Upper lobe of right lung (tissue), 1 donor: ENCODE data around the gene PRKCE. TPM values are rescaled to one million over a fixed set of nuclear protein-coding genes. Genes with fewer than 3 reads are reported as not detected.

Source experiments
- ATAC-seq: fragments of 200-7000 bp; cut with Tn5 transposase; one replicate; pipeline ENCODE4 v1.9.1; 2020; ENCODE audit warnings: mild to moderate bottlenecking, moderate library complexity
- DNase-seq: peaks from one replicate; pipeline ENCODE4 v3.0.0-alpha.2; 2020
- H3K27ac ChIP-seq: fragments of 200-600 bp; one replicate; pipeline ENCODE4 v1.8.0; 2022
- H3K27me3 ChIP-seq: fragments of 200-600 bp; one replicate; pipeline ENCODE4 v1.8.0; 2022; ENCODE audit warnings: mild to moderate bottlenecking
- H3K36me3 ChIP-seq: fragments of 200-600 bp; one replicate; pipeline ENCODE4 v1.8.0; 2022
- H3K4me1 ChIP-seq: fragments of 200-600 bp; one replicate; pipeline ENCODE4 v1.8.0; 2022
- H3K4me3 ChIP-seq: fragments of 200-600 bp; one replicate; pipeline ENCODE4 v1.8.0; 2022; ENCODE audit warnings: mild to moderate bottlenecking
- H3K9me3 ChIP-seq: fragments of 200-600 bp; one replicate; pipeline ENCODE4 v1.8.0; 2022
- intact Hi-C: fragments of 100-400 bp; cut with DNase I; formaldehyde crosslinking; loops from one replicate; pipeline ENCODE4 v1.11.0; 2022
- total RNA-seq: library from RNA; stranded (reverse); fragmentation: NEBNext Ultra II Directional; extraction: Animal tissue kit (Norgen Biotek cat#: 25700); gene quantifications from one replicate; pipeline ENCODE4 v1.2.1, GENCODE V29; 2021
- TF ChIP-seq, protein P1 (sequence below): fragments of 200-600 bp; IDR thresholded peaks from one replicate; pipeline ENCODE4 v1.8.0; 2022; ENCODE audit warnings: antibody characterized with exemption
- donor health status: DM: no; HTN: yes; CAD: no; lungs with severe emphysema.

Gene PRKCE
- total RNA-seq, 1 donor from 2014 or later: 65.6 TPM

- Histone ChIP-seq H3K36me3 (no peaks in the 10 kb centered on the region), H3K9me3 (no peaks in the 10 kb centered on the region), H3K4me3 (no peak overlapping the region), H3K27ac (peak overlapping the region; percentile 70), H3K4me1 (peaks cover 20% of the 10 kb centered on the region), H3K27me3 (no peaks in the 10 kb centered on the region)
- ATAC-seq (peak; percentile 86), DNase-seq (peak; percentile 73)
- TF ChIP-seq, protein P1, sequence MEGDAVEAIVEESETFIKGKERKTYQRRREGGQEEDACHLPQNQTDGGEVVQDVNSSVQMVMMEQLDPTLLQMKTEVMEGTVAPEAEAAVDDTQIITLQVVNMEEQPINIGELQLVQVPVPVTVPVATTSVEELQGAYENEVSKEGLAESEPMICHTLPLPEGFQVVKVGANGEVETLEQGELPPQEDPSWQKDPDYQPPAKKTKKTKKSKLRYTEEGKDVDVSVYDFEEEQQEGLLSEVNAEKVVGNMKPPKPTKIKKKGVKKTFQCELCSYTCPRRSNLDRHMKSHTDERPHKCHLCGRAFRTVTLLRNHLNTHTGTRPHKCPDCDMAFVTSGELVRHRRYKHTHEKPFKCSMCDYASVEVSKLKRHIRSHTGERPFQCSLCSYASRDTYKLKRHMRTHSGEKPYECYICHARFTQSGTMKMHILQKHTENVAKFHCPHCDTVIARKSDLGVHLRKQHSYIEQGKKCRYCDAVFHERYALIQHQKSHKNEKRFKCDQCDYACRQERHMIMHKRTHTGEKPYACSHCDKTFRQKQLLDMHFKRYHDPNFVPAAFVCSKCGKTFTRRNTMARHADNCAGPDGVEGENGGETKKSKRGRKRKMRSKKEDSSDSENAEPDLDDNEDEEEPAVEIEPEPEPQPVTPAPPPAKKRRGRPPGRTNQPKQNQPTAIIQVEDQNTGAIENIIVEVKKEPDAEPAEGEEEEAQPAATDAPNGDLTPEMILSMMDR: no peak
- intact Hi-C loops: no loop called here
Measured at GRCh38 chr2:45992021-45992740, 340.7 kb downstream of the PRKCE start.

DNA sequence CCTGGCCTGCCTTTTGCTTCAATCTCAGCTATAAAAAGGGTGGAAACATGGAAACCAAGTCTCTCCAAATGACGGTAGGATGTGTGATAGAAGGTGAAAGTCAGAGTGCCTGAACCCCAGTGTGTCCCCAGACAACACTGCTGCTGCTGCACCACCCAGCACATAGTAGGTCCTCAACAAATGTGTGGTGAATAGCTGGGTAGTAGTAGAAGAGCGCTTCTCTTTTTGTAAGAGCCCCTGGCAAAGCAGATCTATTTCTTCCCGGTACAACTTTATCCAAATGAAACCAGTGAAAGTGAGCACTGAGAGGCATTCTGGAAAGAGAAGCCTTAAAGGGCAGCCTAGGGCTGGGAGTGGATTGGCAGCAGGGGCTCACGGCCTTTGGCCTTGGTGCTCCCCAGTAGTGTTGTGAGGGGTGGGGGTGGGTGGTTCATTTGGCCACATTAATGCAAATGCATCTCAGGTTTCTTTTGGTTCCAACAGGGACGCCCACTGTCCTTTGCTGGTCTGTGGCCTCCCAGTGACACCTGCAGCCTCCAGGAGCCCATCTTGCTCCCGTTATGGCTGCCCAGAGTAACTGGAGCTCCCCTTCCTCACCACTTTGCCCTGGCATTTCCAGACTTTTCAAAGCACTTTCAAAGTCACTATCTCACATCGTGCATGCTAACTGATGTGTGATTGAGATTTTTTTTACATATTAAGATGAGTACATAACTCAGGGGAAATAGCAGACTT lies 341.4 kb downstream of the PRKCE start:
- no peak overlapping the region for H3K4me3 ChIP-seq
- H3K27ac ChIP-seq: peak overlapping the region; percentile 70

DNA sequence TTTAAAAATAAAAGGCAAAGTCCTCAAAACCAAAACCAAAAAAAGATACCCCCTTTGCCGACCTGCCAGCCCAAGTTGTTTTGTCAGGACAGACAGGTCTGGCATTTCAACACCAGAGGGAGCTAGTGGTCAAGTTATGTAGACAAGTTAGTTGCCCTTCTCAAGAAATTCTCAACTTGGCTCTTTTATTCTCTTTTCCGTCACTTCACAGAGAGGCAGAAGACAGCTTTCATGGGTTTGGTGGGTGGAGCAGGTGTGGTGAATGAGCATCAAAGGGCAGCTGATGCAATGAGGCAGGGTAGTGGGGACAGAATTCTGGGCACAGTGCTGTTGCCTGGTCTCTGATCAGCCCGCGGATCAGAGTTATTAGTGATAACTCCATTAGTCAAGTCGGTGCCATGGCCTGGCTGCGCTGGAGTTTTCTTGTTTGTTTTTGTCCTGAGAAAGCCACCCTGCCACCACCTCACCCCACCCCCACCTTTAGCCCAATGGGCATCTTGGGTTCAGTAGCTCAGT lies 342.1 kb downstream of the PRKCE start:
- TF ChIP-seq, protein P1: peak; percentile 83
- DNase-seq (no peak), ATAC-seq (peak; percentile 77)
- Histone ChIP-seq H3K27me3 (no peaks in the 10 kb centered on the region), H3K9me3 (no peaks in the 10 kb centered on the region), H3K4me1 (peaks cover 20% of the 10 kb centered on the region), H3K36me3 (no peaks in the 10 kb centered on the region), H3K27ac (peak overlapping the region; percentile 70), H3K4me3 (no peak overlapping the region)
- intact Hi-C loops: no loop called here

More for the DNA sequence above, 341.4 kb downstream of the PRKCE start:
- no peaks in the 10 kb centered on the region for H3K9me3 ChIP-seq
- no peaks in the 10 kb centered on the region for H3K36me3 ChIP-seq
- ATAC-seq: peak; percentile 3
- no peaks in the 10 kb centered on the region for H3K27me3 ChIP-seq
- no peak for DNase-seq
- TF ChIP-seq, protein P1: no peak
- peaks cover 20% of the 10 kb centered on the region for H3K4me1 ChIP-seq
- intact Hi-C loops: no loop called here

DNA sequence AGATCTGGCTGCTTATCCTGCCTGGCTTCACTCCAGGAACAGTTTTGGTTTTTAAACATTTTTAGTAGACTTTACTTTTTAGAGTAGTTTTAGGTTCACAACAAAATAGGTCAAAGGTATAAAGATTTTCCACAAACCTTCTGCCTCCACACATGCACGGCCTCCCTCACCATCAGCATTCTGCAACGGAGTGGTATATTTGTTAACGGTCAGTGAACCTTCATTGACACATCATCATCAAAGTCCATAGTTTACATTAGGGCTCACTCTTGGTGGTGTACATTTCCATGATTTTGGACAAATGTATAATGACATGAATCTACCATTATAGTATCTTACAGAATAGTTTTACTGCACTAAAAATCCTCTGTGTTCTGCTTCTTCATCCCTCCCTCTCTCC lies 342.6 kb downstream of the PRKCE start:
- intact Hi-C loops: no loop called here
- Histone ChIP-seq H3K27ac (peak overlapping the region; percentile 70), H3K36me3 (no peaks in the 10 kb centered on the region), H3K27me3 (no peaks in the 10 kb centered on the region), H3K9me3 (no peaks in the 10 kb centered on the region), H3K4me3 (no peak overlapping the region), H3K4me1 (peaks cover 20% of the 10 kb centered on the region)
- DNase-seq (no peak), ATAC-seq (no peak)
- TF ChIP-seq, protein P1: no peak

- Histone ChIP-seq H3K4me3 (no peak overlapping the region), H3K27ac (peak overlapping the region; percentile 81), H3K4me1 (peaks cover 28% of the 10 kb centered on the region), H3K9me3 (no peaks in the 10 kb centered on the region), H3K27me3 (no peaks in the 10 kb centered on the region), H3K36me3 (no peaks in the 10 kb centered on the region)
- TF ChIP-seq, protein P1: no peak
- ATAC-seq: no peak
- intact Hi-C loops: loop anchor here (10.0 kb wide), 1 partner anchor 364 kb away; no protein-coding TSS in a partner anchor
- no peak for DNase-seq
Measured at GRCh38 chr2:46000660-46001059, 349.2 kb downstream of the PRKCE start.
